ENCODE results near the gene SMU1.

Gene SMU1

DNA sequence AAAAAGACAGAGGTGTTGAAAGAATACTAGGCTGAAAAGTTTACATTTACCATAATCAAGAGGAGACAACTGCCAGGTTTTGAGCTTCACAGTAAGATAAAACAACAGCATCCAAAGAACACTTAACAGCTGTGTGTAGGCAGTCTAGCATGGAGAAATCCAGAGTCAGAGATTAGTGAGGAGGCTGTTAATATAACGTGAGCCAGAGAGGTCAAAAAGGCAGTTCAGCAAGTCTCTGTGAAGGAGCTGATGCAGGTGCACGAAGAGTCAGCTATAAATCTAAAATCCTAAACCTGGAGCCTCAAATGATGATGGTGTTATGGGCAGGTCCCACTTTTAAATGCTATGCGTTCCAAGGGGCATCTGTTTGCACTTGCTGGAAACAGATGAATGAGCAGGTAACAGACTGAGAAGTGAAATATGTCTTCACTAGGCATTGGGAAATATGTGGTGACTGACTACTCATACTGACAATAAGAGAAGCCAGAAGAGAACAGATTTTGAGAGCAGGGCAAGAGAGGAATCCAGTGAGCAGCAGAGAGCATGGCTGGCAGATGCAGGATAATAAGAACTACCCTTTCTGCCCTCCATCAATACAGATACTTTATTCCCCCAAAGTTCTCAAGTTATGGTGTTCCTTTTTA is 83.8 kb downstream of the SMU1 start:
- no peak overlapping the region for H3K4me3 ChIP-seq (ENCODE audit: low read length)
- no peak overlapping the region for H3K27ac ChIP-seq (ENCODE audit: low read length)
- no peaks in the 10 kb centered on the region for H3K4me1 ChIP-seq (ENCODE audit: control insufficient read depth, low read depth, low read length)
- H3K9me3 ChIP-seq (ENCODE audit: control insufficient read depth, low read depth, low read length) = no peaks in the 10 kb centered on the region
- peaks cover 31% of the 10 kb centered on the region for H3K36me3 ChIP-seq (ENCODE audit: control insufficient read depth, low read depth, low read length)
- no peak overlapping the region for H3K9ac ChIP-seq (ENCODE audit: low read length)
- no peaks in the 10 kb centered on the region for H3K27me3 ChIP-seq (ENCODE audit: control insufficient read depth, insufficient read depth, low read length)

- Histone ChIP-seq H3K4me3 (ENCODE audit: low read length) (no peak overlapping the region), H3K4me1 (ENCODE audit: control insufficient read depth, low read depth, low read length) (no peaks in the 10 kb centered on the region), H3K9me3 (ENCODE audit: control insufficient read depth, low read depth, low read length) (no peaks in the 10 kb centered on the region), H3K9ac (ENCODE audit: low read length) (no peak overlapping the region), H3K27ac (ENCODE audit: low read length) (no peak overlapping the region), H3K27me3 (ENCODE audit: control insufficient read depth, insufficient read depth, low read length) (no peaks in the 10 kb centered on the region), H3K36me3 (ENCODE audit: control insufficient read depth, low read depth, low read length) (peaks cover 35% of the 10 kb centered on the region)
Observed at GRCh38 chr9:32991897-32992594, 84.4 kb downstream of the SMU1 start.

Data from iPS-18a (cell line).